HepG2 (cell line): ENCODE measurements around the gene PPA1. TPM values are rescaled to one million over a fixed set of nuclear protein-coding genes. Genes with fewer than 3 reads are reported as not detected.

ENCODE experiments used
- ARHGAP35 ChIP-seq: sonication (generic); formaldehyde crosslinking; IDR thresholded peaks from 2 replicates; pipeline ENCODE4 v1.9.0; 2022; ENCODE audit warnings: mild to moderate bottlenecking, inconsistent platforms, moderate library complexity, missing genetic modification reagents, borderline replicate concordance
- CHD4 ChIP-seq: fragments of 200-600 bp; sonication (generic); IDR thresholded peaks from 2 replicates; pipeline ENCODE4 v1.7.0; 2017; ENCODE audit warnings: mild to moderate bottlenecking, low read length, borderline replicate concordance
- NAIF1 ChIP-seq: sonication (generic); formaldehyde crosslinking; IDR thresholded peaks from 2 replicates; pipeline ENCODE4 v1.5.0; 2020; ENCODE audit warnings: mild to moderate bottlenecking, missing genetic modification reagents, borderline replicate concordance
- SSRP1 ChIP-seq: IDR thresholded peaks from 2 replicates; pipeline ENCODE4 v1.6.1; 2016; ENCODE audit warnings: control low read depth
- TSC22D2 ChIP-seq: sonication (generic); formaldehyde crosslinking; IDR thresholded peaks from 2 replicates; pipeline ENCODE4 v1.5.1; 2020; ENCODE audit warnings: missing genetic modification reagents, mild to moderate bottlenecking, borderline replicate concordance
- ZNF12 ChIP-seq: sonication (generic); formaldehyde crosslinking; IDR thresholded peaks from 2 replicates; pipeline ENCODE4 v1.5.0; 2020; ENCODE audit warnings: missing genetic modification reagents
- ZNF704 ChIP-seq: sonication (generic); formaldehyde crosslinking; IDR thresholded peaks from 2 replicates; pipeline ENCODE4 v1.8.1; 2023; ENCODE audit warnings: mild to moderate bottlenecking, inconsistent platforms, moderate library complexity, missing genetic modification reagents, borderline replicate concordance
- polyA plus RNA-seq, 8 experiments: library from polyadenylated mRNA; depleted of rRNA in 3 of 8; stranded (reverse) in 7 of 8; unstranded in 1 of 8; fragments of >200 nt; fragmentation: Illumina TruSeq in 4 of 8; extraction: Trizol in 4 of 8; gene quantifications; 2 replicates each; pipeline versions ENCODE4 v1.2.1 to v1.2.3, GENCODE V29; 2011 to 2016; ENCODE audit warnings: low read depth in 4 of 8, missing spikeins in 1 of 8, mixed read lengths in 1 of 8; ENCODE audit not compliant: insufficient read depth in 1 of 8
- total RNA-seq, 5 experiments: library from RNA; depleted of rRNA; stranded (reverse); fragments of >200 nt; fragmentation: Illumina TruSeq; extraction: Trizol; gene quantifications; 2 replicates each; pipeline ENCODE4 v1.2.3, GENCODE V29; 2016; ENCODE audit warnings: low read depth in 1 of 5
- TF ChIP-seq, protein P1 (sequence below): sonication (generic); formaldehyde crosslinking; IDR thresholded peaks from 2 replicates; pipeline ENCODE4 v1.5.1; 2020; ENCODE audit warnings: mild to moderate bottlenecking, missing genetic modification reagents, borderline replicate concordance

Gene PPA1
- total and polyA plus RNA-seq, 2 of the 13 experiments (the other 11 are each of a cell fraction or from before 2014, with no cell fraction given): 136 to 250 TPM

GRCh38 chr10:70197235-70197945 is 35.8 kb downstream of the PPA1 start (continued):
- TF ChIP-seq, protein P1, sequence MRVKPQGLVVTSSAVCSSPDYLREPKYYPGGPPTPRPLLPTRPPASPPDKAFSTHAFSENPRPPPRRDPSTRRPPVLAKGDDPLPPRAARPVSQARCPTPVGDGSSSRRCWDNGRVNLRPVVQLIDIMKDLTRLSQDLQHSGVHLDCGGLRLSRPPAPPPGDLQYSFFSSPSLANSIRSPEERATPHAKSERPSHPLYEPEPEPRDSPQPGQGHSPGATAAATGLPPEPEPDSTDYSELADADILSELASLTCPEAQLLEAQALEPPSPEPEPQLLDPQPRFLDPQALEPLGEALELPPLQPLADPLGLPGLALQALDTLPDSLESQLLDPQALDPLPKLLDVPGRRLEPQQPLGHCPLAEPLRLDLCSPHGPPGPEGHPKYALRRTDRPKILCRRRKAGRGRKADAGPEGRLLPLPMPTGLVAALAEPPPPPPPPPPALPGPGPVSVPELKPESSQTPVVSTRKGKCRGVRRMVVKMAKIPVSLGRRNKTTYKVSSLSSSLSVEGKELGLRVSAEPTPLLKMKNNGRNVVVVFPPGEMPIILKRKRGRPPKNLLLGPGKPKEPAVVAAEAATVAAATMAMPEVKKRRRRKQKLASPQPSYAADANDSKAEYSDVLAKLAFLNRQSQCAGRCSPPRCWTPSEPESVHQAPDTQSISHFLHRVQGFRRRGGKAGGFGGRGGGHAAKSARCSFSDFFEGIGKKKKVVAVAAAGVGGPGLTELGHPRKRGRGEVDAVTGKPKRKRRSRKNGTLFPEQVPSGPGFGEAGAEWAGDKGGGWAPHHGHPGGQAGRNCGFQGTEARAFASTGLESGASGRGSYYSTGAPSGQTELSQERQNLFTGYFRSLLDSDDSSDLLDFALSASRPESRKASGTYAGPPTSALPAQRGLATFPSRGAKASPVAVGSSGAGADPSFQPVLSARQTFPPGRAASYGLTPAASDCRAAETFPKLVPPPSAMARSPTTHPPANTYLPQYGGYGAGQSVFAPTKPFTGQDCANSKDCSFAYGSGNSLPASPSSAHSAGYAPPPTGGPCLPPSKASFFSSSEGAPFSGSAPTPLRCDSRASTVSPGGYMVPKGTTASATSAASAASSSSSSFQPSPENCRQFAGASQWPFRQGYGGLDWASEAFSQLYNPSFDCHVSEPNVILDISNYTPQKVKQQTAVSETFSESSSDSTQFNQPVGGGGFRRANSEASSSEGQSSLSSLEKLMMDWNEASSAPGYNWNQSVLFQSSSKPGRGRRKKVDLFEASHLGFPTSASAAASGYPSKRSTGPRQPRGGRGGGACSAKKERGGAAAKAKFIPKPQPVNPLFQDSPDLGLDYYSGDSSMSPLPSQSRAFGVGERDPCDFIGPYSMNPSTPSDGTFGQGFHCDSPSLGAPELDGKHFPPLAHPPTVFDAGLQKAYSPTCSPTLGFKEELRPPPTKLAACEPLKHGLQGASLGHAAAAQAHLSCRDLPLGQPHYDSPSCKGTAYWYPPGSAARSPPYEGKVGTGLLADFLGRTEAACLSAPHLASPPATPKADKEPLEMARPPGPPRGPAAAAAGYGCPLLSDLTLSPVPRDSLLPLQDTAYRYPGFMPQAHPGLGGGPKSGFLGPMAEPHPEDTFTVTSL: no peak
- TF ChIP-seq ARHGAP35 (CRISPR knock-in tag) (no peak), CHD4 (no peak), SSRP1 (CRISPR knock-in tag) (no peak), ZNF12 (CRISPR knock-in tag) (no peak), TSC22D2 (CRISPR knock-in tag) (no peak), NAIF1 (no peak), ZNF704 (CRISPR knock-in tag) (no peak)
- TF ChIP-seq, all 625 proteins: peak for 0
